HUES6 (cell line): ENCODE results near the gene CD79A.

ENCODE experiments used
- H3K27ac ChIP-seq: 2 replicates; pipeline ENCODE4 v1.7.0; 2013; ENCODE audit warnings: low read depth, mild to moderate bottlenecking, low read length, inconsistent platforms
- H3K27me3 ChIP-seq: 2 replicates; pipeline ENCODE4 v1.6.1; 2013; ENCODE audit warnings: low read length; ENCODE audit not compliant: control insufficient read depth, insufficient read depth
- H3K36me3 ChIP-seq: 2 replicates; pipeline ENCODE4 v1.6.1; 2013; ENCODE audit warnings: low read length; ENCODE audit not compliant: control insufficient read depth, insufficient read depth
- H3K4me1 ChIP-seq: 2 replicates; pipeline ENCODE4 v1.6.1; 2013; ENCODE audit warnings: low read length; ENCODE audit not compliant: control insufficient read depth, insufficient read depth
- H3K4me3 ChIP-seq: 2 replicates; pipeline ENCODE4 v1.5.1; 2013; ENCODE audit warnings: low read depth, low read length
- H3K9ac ChIP-seq: one replicate; pipeline ENCODE4 v1.6.1; 2013; ENCODE audit warnings: mild to moderate bottlenecking, low read length
- H3K9me3 ChIP-seq: 2 replicates; pipeline ENCODE4 v1.6.1; 2013; ENCODE audit warnings: low read depth, low read length; ENCODE audit not compliant: control insufficient read depth, insufficient read depth

CD79A gene

DNA sequence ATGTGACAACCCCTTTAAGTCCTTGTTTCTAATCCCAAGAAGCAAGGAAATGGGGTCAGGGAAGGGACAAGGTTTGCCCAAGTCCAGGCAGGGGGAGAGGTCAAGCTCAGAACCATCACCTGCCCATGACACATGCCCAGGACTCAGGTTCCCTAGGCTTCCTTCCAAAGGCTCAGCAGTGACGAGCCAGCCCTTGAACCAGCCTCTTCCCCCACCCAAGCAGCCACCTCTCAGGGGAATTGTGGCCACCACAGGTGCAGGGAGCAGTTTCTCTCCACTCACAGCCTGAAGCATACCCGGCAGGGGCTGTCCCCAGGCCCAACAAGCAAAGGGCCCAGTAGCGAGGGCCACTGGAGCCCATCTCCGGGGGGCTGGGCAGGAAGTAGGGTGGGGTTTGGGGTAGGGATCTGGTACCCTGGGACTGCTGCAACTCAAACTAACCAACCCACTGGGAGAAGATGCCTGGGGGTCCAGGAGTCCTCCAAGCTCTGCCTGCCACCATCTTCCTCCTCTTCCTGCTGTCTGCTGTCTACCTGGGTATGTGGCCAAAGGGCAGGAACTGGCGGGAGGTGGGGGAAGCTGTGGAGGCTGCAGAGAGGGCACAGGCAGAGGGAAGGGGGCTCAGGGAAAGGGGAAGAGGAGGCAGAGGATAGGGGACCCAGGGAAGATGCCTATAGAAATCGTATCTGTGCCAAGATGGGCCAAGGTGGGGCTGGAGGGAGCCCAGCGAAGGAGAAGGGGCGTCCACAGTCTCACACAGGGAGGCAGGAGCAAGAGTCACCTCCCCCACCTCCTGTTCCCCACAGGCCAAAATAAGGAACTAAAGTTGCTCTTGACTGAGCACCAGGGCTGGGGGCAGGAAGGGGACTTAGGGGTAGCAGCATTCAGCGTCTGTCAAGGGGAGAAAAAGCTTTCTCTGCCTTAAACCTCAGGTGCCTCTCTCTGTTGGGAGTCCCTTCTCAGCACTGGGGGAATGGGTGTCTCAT, at the start of gene CD79A:
CD79A (plus strand) TSS at position 433 of the 986 bp plus-strand sequence; CDS start at position 459, 26 bp downstream.
- H3K9me3 ChIP-seq = no peaks in the 10 kb centered on the region
- 0 out of 2 replicates have a peak, but pooled peaks cover under 1% of the 10 kb centered on the region for H3K36me3 ChIP-seq
- H3K27ac ChIP-seq = no peak within 1 kb of the TSS
- no peak within 1 kb of the TSS for H3K4me3 ChIP-seq
- peaks cover 32% of the 10 kb centered on the region for H3K27me3 ChIP-seq
- 0 out of 2 replicates have a peak, but pooled peaks cover 2% of the 10 kb centered on the region for H3K4me1 ChIP-seq
- no peak within 1 kb of the TSS for H3K9ac ChIP-seq

DNA sequence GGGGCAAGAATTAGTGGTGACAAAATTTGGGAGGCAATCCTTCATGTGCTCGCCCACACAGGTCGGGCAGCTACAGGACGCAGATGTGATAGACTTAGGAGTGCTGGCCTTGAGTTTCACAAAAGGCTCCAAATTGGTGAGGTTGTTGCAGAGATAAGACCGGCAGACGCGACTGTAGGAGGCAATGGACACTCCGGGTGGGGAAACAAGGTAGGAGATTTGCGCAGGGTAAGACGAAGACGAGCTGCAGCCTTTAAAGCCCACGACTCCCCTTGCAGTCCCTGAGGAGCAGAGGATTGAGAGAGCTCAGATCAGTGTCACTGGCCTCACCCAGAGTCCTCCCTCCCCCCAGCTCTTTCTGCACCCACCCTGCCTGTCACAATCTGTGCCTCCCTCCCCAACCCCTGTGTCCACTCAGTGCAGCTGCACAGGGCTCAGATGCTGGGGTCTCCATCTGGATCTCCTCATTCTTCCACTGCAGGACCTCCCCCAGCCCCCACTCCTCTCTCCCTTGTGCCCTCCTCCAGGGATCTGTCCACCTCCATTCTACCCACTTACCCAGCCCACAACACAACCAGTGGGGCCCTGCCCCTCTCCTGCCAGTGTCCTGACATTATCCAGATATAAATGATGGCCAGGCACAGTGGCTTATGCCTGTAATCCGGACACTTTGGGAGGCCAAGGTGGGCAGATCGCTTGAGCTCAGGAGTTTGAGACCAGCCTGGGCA, 38.9 kb upstream of the CD79A start:
- Histone ChIP-seq H3K36me3 (no peaks in the 10 kb centered on the region), H3K27ac (no peak overlapping the region), H3K4me3 (no peak overlapping the region), H3K4me1 (no peaks in the 10 kb centered on the region), H3K9ac (no peak overlapping the region), H3K27me3 (peaks cover 28% of the 10 kb centered on the region), H3K9me3 (no peaks in the 10 kb centered on the region)

GRCh38 chr19:41839211-41839610, 37.9 kb upstream of the CD79A start:
- no peak overlapping the region for H3K27ac ChIP-seq
- no peaks in the 10 kb centered on the region for H3K4me1 ChIP-seq
- no peaks in the 10 kb centered on the region for H3K9me3 ChIP-seq
- H3K27me3 ChIP-seq = peaks cover 28% of the 10 kb centered on the region
- H3K36me3 ChIP-seq = no peaks in the 10 kb centered on the region
- no peak overlapping the region for H3K4me3 ChIP-seq
- H3K9ac ChIP-seq = no peak overlapping the region

GRCh38 chr19:41843371-41843770, 33.7 kb upstream of the CD79A start:
- Histone ChIP-seq H3K27ac (no peak overlapping the region), H3K9me3 (peaks cover 5% of the 10 kb centered on the region), H3K4me3 (no peak overlapping the region), H3K4me1 (no peaks in the 10 kb centered on the region), H3K36me3 (no peaks in the 10 kb centered on the region), H3K27me3 (peaks cover 17% of the 10 kb centered on the region; the same call in 1 of the 2 replicates), H3K9ac (no peak overlapping the region)

DNA sequence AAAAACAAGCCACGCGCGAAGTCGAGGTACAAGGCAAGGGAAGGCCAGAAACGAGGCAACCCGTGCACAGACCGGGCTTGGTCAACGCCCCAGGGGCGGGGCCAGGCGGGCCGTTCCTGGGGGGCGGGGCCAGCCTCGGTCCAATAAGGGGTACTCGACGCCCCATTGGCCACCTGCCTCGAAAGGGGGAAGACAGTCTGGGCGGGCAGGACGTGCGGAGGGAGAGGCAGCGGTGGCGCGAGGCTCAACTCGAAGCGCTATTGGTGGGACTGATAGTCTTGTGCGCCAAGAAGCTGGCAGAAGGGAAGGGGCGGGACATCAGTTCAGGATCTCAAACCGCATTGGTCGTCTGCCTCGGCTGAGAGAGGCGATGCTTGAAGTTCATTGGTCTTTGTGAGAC, 32.5 kb upstream of the CD79A start, which contains the start of gene LYPD4:
LYPD4 (minus strand) TSS at position 83 of the 400 bp plus-strand sequence. CDS start 5,398 bp downstream, outside the sequence.
- no peaks in the 10 kb centered on the region for H3K36me3 ChIP-seq
- peaks cover 5% of the 10 kb centered on the region for H3K9me3 ChIP-seq
- H3K4me3 ChIP-seq = no peak within 1 kb of the TSS
- no peak within 1 kb of the TSS for H3K27ac ChIP-seq
- no peaks in the 10 kb centered on the region for H3K4me1 ChIP-seq
- H3K27me3 ChIP-seq = peaks cover 7% of the 10 kb centered on the region; the same call in 1 of the 2 replicates
- no peak within 1 kb of the TSS for H3K9ac ChIP-seq

DNA sequence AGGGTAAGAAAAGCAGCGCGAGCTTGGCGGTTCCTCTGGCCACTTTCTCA, 32.3 kb upstream of the CD79A start, which contains the start of gene DMRTC2:
DMRTC2 (plus strand) TSS at position 42 of the 50 bp plus-strand sequence. CDS start 2,387 bp downstream, outside the sequence.
- Histone ChIP-seq H3K27ac (no peak within 1 kb of the TSS), H3K9me3 (peaks cover 5% of the 10 kb centered on the region), H3K9ac (no peak within 1 kb of the TSS), H3K4me3 (no peak within 1 kb of the TSS), H3K36me3 (no peaks in the 10 kb centered on the region), H3K4me1 (no peaks in the 10 kb centered on the region), H3K27me3 (peaks cover 7% of the 10 kb centered on the region; the same call in 1 of the 2 replicates)

DNA sequence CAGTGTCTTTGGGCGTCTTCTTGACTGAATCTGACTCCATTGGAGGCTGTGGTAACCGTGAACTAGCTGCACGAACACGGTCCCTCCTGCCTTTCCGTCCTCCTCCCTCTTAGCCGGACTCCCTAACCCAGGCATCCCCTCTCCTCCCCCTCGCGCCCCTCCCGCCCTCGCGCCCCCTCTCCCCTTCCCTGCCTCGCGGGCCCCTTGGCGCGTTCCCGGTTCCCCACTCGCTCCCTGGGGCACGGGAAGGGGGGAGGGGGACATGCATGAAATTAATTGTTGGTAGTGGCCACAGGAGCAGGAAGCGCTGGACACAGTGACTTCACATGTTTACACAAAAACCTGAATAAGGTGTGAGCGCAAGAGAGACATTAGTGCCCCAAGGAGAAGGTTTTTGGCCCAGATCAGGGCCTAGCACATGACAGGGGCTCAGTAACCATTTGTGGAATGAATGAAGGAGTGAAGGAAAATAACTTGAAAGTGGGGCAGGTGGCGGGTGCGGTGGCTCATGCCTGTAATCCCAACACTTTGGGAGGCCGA, 32.0 kb upstream of the CD79A start:
- H3K27ac ChIP-seq = no peak overlapping the region
- H3K9ac ChIP-seq = no peak overlapping the region
- H3K36me3 ChIP-seq = no peaks in the 10 kb centered on the region
- H3K27me3 ChIP-seq = peaks cover 7% of the 10 kb centered on the region; the same call in 1 of the 2 replicates
- H3K9me3 ChIP-seq = peaks cover 5% of the 10 kb centered on the region
- no peaks in the 10 kb centered on the region for H3K4me1 ChIP-seq
- no peak overlapping the region for H3K4me3 ChIP-seq

GRCh38 chr19:41847351-41848105, 29.6 kb upstream of the CD79A start:
- Histone ChIP-seq H3K36me3 (no peaks in the 10 kb centered on the region), H3K4me1 (peaks cover 10% of the 10 kb centered on the region; the same call in 1 of the 2 replicates), H3K9me3 (peaks cover 5% of the 10 kb centered on the region), H3K27me3 (peaks cover 12% of the 10 kb centered on the region), H3K27ac (no peak overlapping the region), H3K4me3 (no peak overlapping the region), H3K9ac (no peak overlapping the region)

DNA sequence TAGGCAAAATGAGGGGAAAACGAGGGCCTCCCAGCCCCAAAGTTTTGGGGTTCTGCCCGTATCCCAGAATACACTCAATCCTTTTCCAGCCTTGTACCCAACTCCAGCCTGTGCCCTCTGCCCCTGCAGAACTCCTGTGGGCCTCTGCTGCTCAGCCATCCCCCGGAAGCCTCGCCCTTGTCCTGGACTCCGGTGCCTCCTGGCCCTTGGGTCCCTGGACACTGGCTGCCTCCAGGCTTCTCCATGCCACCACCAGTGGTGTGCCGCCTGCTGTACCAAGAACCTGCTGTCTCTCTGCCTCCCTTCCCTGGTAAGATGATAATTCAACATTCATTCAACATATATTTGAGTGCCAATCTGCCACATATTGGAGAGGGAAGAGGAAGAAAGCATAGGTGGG, 28.4 kb upstream of the CD79A start:
- H3K27ac ChIP-seq = no peak overlapping the region
- H3K9me3 ChIP-seq = peaks cover 5% of the 10 kb centered on the region

DNA sequence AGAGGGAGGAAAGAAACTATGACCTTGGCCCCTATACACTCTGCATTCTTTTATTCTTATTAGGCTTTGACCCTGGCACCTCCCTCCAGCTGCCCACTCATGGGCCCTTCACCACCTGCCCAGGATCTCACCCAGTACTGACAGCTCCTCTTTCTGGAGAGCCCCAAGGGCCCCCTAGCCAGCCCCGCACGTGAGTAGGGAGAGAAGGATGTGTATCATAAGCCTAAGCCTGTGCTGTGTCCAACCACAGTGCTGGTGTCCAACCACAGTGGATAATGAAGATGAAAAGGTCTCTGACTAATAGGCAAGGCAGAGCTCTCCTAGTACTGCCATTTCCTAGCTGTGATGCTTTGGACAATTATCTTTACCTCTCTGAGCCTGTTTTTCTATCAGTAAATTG, 28.0 kb upstream of the CD79A start:
- H3K27me3 ChIP-seq = peaks cover 26% of the 10 kb centered on the region
- no peak overlapping the region for H3K9ac ChIP-seq
- H3K9me3 ChIP-seq = peaks cover 5% of the 10 kb centered on the region

More for the DNA sequence above, 28.4 kb upstream of the CD79A start:
- H3K4me1 ChIP-seq = peaks cover 10% of the 10 kb centered on the region; the same call in 1 of the 2 replicates
- no peaks in the 10 kb centered on the region for H3K36me3 ChIP-seq
- peaks cover 22% of the 10 kb centered on the region for H3K27me3 ChIP-seq
- H3K4me3 ChIP-seq = no peak overlapping the region
- no peak overlapping the region for H3K9ac ChIP-seq

More for the DNA sequence above, 28.0 kb upstream of the CD79A start:
- H3K4me1 ChIP-seq = peaks cover 10% of the 10 kb centered on the region; the same call in 1 of the 2 replicates
- H3K36me3 ChIP-seq = no peaks in the 10 kb centered on the region
- no peak overlapping the region for H3K4me3 ChIP-seq
- no peak overlapping the region for H3K27ac ChIP-seq
